Psoas muscle (tissue), 8 donors: ENCODE results near the gene MMP25. TPM values are rescaled to one million over a fixed set of nuclear protein-coding genes. Genes with fewer than 3 reads are reported as not detected.

Source experiments
- ATAC-seq, 4 donors: fragments of 200-7000 bp; cut with Tn5 transposase; one replicate each; pipeline ENCODE4 v1.9.1; 2020; ENCODE audit warnings: moderate library complexity in 3 of 4, mild to moderate bottlenecking in 2 of 4
- DNase-seq, 2 donors: peaks; one replicate each; pipeline ENCODE4 v3.0.0-alpha.2; 2020
- H3K27ac ChIP-seq: fragments of 200-600 bp; one replicate; pipeline ENCODE4 v1.8.0; 2022
- H3K27me3 ChIP-seq, 3 donors: fragments of 200-600 bp in 1 of 3; one replicate each; pipeline versions ENCODE4 v1.6.1 to v1.8.0; 2013 to 2022; ENCODE audit warnings: low read length in 2 of 3, mild to moderate bottlenecking in 2 of 3, moderate library complexity in 1 of 3; ENCODE audit not compliant: insufficient read depth in 3 of 3
- H3K36me3 ChIP-seq, 2 donors: fragments of 200-600 bp in 1 of 2; one replicate each; pipeline versions ENCODE4 v1.6.1 to v1.8.0; 2013 to 2022; ENCODE audit warnings: low read depth in 1 of 2, mild to moderate bottlenecking in 1 of 2, moderate library complexity in 1 of 2; ENCODE audit not compliant: insufficient read depth in 1 of 2
- H3K4me1 ChIP-seq: fragments of 200-600 bp; one replicate; pipeline ENCODE4 v1.8.0; 2022
- H3K4me3 ChIP-seq: fragments of 200-600 bp; one replicate; pipeline ENCODE4 v1.8.0; 2022; ENCODE audit warnings: mild to moderate bottlenecking
- H3K9me3 ChIP-seq: fragments of 200-600 bp; one replicate; pipeline ENCODE4 v1.8.0; 2022
- WGBS, 3 donors: extraction: QIAGEN DNeasy Blood & Tissue Kit; methylation state at CpG; one replicate each; pipeline versions ENCODE4 v1.1.6 to v1.1.7; 2013; 5-methylcytosine and 5-hydroxymethylcytosine counted together
- intact Hi-C, 2 donors: fragments of 100-400 bp; cut with DNase I; formaldehyde crosslinking; loops; one replicate each; pipeline versions ENCODE4 v1.11.0 to v1.14.2; 2022
- polyA plus RNA-seq, 3 donors: library from polyadenylated mRNA; stranded (reverse); fragments of 200-250 nt; gene quantifications; one replicate each; pipeline ENCODE4 v1.2.3, GENCODE V29; 2013
- total RNA-seq, 4 donors: library from RNA; stranded (reverse); fragmentation: NEBNext Ultra II Directional in 2 of 4; extraction: Animal tissue kit (Norgen Biotek cat#: 25700) in 2 of 4; gene quantifications; one replicate each; pipeline versions ENCODE4 v1.2.1 to v1.2.4, GENCODE V29; 2021 to 2023
- TF ChIP-seq, protein P1 (sequence below): fragments of 200-600 bp; IDR thresholded peaks from one replicate; pipeline ENCODE4 v1.8.0; 2022; ENCODE audit warnings: antibody characterized with exemption
- donor health status: healthy with polysubstance abuse.
- donor health status: DM: no; HTN: no; CAD: no; lungs with moderate emphysema.
- donor health status: Bipolar disorder and iron deficiency.
- donor health status: healthy.
- donor health status: DM: yes; HTN: yes; CAD: no.
- donor health status: DM: no; HTN: no; CAD: no.
- donor health status: DM: no; HTN: no; CAD: no.
- donor health status: DM: yes; HTN: yes; CAD: no.

MMP25 gene
- total and polyA plus RNA-seq, 7 donors: 0.13 to 2.3 (median 1.0) TPM

DNA sequence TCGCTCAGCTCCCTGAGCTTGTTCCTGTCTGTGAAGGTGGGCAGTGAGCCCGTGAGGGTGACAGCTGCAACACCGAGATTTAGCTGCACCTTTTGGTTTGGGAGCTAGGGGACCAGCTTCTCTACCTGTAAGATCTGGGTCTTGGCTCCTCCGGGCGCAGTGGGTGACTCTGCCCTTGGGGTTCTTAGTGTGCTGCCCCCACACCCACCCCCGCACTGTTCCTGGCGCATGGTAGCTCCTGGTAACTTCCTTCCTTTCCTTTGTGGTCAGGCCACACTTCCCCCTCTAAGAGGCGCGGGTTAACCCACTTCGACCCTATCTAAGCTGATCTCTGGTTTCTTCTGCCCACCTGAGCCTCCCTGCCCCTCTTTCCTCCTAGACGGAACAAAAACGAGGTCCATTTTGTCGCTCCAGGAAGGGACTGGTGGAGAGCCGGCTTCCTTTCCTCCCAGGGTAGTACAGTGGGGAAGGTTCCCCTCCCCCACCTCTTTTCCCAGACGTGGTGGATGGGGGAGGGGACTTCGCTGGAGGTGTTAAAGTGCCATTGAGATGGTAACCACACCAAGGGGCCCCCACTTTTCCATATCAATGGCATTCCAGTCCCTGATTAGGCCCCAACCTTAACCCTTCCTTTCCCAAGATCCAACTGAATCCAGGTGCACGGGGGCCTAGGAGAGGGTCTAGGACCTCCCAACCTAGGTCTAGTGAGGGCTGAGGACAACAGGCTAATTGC lies 38.2 kb upstream of the MMP25 start:
- intact Hi-C loops: no loop called here
- ATAC-seq: no peak

GRCh38 chr16:3008690-3009037 lies 37.7 kb upstream of the MMP25 start:
- H3K4me1 ChIP-seq: peaks cover 3% of the 10 kb centered on the region
- intact Hi-C loops: no loop called here
- no peak overlapping the region for H3K4me3 ChIP-seq
- peaks cover 0 to 28% (median 13%) of the 10 kb centered on the region in 3 donors for H3K27me3 ChIP-seq
- DNase-seq (no peak), ATAC-seq (no peak)
- H3K27ac ChIP-seq: no peak overlapping the region
- no peaks in the 10 kb centered on the region for H3K9me3 ChIP-seq
- TF ChIP-seq, protein P1, sequence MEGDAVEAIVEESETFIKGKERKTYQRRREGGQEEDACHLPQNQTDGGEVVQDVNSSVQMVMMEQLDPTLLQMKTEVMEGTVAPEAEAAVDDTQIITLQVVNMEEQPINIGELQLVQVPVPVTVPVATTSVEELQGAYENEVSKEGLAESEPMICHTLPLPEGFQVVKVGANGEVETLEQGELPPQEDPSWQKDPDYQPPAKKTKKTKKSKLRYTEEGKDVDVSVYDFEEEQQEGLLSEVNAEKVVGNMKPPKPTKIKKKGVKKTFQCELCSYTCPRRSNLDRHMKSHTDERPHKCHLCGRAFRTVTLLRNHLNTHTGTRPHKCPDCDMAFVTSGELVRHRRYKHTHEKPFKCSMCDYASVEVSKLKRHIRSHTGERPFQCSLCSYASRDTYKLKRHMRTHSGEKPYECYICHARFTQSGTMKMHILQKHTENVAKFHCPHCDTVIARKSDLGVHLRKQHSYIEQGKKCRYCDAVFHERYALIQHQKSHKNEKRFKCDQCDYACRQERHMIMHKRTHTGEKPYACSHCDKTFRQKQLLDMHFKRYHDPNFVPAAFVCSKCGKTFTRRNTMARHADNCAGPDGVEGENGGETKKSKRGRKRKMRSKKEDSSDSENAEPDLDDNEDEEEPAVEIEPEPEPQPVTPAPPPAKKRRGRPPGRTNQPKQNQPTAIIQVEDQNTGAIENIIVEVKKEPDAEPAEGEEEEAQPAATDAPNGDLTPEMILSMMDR: no peak
- 48 to 66% (median 58%) methylated on average over 4 of the region's 4 CpGs for WGBS, 3 donors
- H3K36me3 ChIP-seq: peaks cover 0 to 16% of the 10 kb centered on the region in 2 donors

More for the DNA sequence above, 38.2 kb upstream of the MMP25 start:
- WGBS, 3 donors: 39 to 44% (median 41%) methylated on average over 17 of the region's 17 CpGs
- Histone ChIP-seq H3K4me1 (peaks cover 3% of the 10 kb centered on the region), H3K27me3 (peaks cover 0 to 23% (median 11%) of the 10 kb centered on the region in 3 donors), H3K9me3 (no peaks in the 10 kb centered on the region), H3K27ac (no peak overlapping the region), H3K36me3 (peaks cover 0 to 16% of the 10 kb centered on the region in 2 donors), H3K4me3 (no peak overlapping the region)
- TF ChIP-seq, protein P1: no peak
- DNase-seq: no peak

- H3K36me3 ChIP-seq: peaks cover 0 to 16% of the 10 kb centered on the region in 2 donors
- WGBS, 3 donors: 40 to 49% (median 42%) methylated on average over 20 to 21 of the region's 21 CpGs
- TF ChIP-seq, protein P1: no peak
- intact Hi-C loops: no loop called here
- no peak overlapping the region for H3K4me3 ChIP-seq
- no peaks in the 10 kb centered on the region for H3K9me3 ChIP-seq
- H3K27me3 ChIP-seq: peaks cover 0 to 35% (median 17%) of the 10 kb centered on the region in 3 donors
- DNase-seq (no peak), ATAC-seq (no peak)
- H3K27ac ChIP-seq: no peak overlapping the region
- H3K4me1 ChIP-seq: peaks cover 3% of the 10 kb centered on the region
Measured at GRCh38 chr16:3009568-3010390, 36.6 kb upstream of the MMP25 start.

DNA sequence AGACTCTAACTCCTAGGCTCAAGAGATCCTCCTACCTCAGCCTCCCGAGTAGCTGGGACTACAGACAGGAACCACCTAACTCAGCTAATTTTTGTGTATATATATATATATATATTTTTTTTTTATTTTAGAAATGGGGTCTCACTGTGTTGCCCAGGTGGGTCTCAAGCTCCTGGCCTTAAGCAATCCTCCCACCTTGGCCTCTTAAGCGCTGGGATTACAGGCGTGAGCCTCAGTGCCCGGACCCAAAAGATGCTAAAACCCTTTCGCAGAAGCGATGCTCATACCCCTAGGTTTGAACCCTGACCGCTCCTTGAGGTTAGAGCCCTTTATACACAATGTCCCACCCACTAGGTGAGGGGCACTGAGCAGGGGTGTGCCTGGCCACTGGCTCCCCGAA lies 35.9 kb upstream of the MMP25 start:
- 83 to 88% (median 86%) methylated on average over 8 of the region's 8 CpGs for WGBS, 3 donors
- Histone ChIP-seq H3K9me3 (no peaks in the 10 kb centered on the region), H3K27ac (no peak overlapping the region), H3K27me3 (peaks cover 0 to 35% (median 19%) of the 10 kb centered on the region in 3 donors), H3K4me3 (no peak overlapping the region), H3K4me1 (no peaks in the 10 kb centered on the region), H3K36me3 (peaks cover 0 to 16% of the 10 kb centered on the region in 2 donors)
- TF ChIP-seq, protein P1: no peak
- ATAC-seq: no peak
- intact Hi-C loops: no loop called here
- no peak for DNase-seq
